Measurements from ENCODE around the gene IDH2.
"Not testable (repeated sequence)": the region's sequence is repeated elsewhere in the genome, so short reads cannot be mapped to it uniquely, and the experiment has no call there.

Gene IDH2

GRCh38 chr15:90113166-90113565 is 10.9 kb upstream of the IDH2 start:
- TF ChIP-seq CTCF (IDR thresholded peaks at IDR 0.05; ENCODE audit: extremely low read depth, missing control alignments) = no peak
- no peak for DNase-seq (ENCODE audit: low spot score)

GRCh38 chr15:90109163-90109751 is 7.0 kb upstream of the IDH2 start:
- DNase-seq (ENCODE audit: low spot score) = not testable (repeated sequence)

GRCh38 chr15:90108038-90108437 is 5.8 kb upstream of the IDH2 start:
- not testable (repeated sequence) for DNase-seq (ENCODE audit: low spot score)

- no peak for TF ChIP-seq CTCF (IDR thresholded peaks at IDR 0.05; ENCODE audit: extremely low read depth, missing control alignments)
- no peak for DNase-seq (ENCODE audit: low spot score)
These were observed 4.4 kb upstream of the IDH2 start for GRCh38 chr15:90106522-90107117.

- no peak for TF ChIP-seq CTCF (IDR thresholded peaks at IDR 0.05; ENCODE audit: extremely low read depth, missing control alignments)
- no peak for DNase-seq (ENCODE audit: low spot score)
These were observed 3.3 kb upstream of the IDH2 start for GRCh38 chr15:90105521-90105920.

- DNase-seq (ENCODE audit: low spot score) = no peak
- no peak for TF ChIP-seq CTCF (IDR thresholded peaks at IDR 0.05; ENCODE audit: extremely low read depth, missing control alignments)
These were observed 2.3 kb upstream of the IDH2 start for GRCh38 chr15:90104551-90104950.

- TF ChIP-seq CTCF (IDR thresholded peaks at IDR 0.05; ENCODE audit: extremely low read depth, missing control alignments) = no peak
- DNase-seq (ENCODE audit: low spot score) = no peak
These were observed 1.5 kb upstream of the IDH2 start for GRCh38 chr15:90103701-90104329.

- no peak for TF ChIP-seq CTCF (IDR thresholded peaks at IDR 0.05; ENCODE audit: extremely low read depth, missing control alignments)
- peak; percentile 66 for DNase-seq (ENCODE audit: low spot score)
These were observed 919 bp downstream of the IDH2 start for GRCh38 chr15:90101130-90101968.
